Stimulated activated CD8-positive, alpha-beta memory T cell treated with anti-CD3 and anti-CD28 coated beads, Interleukin-7, amount 100 ng/mL, for 48 hours (primary cell): ENCODE measurements around the gene PIEZO1.

Experiments used
- DNase-seq, 2 donors: peaks; one replicate each; pipeline ENCODE4 v3.0.0-alpha.2; 2020; ENCODE audit warnings: low read depth in 1 of 2; ENCODE audit errors: extremely low read depth in 1 of 2

Gene PIEZO1

DNA sequence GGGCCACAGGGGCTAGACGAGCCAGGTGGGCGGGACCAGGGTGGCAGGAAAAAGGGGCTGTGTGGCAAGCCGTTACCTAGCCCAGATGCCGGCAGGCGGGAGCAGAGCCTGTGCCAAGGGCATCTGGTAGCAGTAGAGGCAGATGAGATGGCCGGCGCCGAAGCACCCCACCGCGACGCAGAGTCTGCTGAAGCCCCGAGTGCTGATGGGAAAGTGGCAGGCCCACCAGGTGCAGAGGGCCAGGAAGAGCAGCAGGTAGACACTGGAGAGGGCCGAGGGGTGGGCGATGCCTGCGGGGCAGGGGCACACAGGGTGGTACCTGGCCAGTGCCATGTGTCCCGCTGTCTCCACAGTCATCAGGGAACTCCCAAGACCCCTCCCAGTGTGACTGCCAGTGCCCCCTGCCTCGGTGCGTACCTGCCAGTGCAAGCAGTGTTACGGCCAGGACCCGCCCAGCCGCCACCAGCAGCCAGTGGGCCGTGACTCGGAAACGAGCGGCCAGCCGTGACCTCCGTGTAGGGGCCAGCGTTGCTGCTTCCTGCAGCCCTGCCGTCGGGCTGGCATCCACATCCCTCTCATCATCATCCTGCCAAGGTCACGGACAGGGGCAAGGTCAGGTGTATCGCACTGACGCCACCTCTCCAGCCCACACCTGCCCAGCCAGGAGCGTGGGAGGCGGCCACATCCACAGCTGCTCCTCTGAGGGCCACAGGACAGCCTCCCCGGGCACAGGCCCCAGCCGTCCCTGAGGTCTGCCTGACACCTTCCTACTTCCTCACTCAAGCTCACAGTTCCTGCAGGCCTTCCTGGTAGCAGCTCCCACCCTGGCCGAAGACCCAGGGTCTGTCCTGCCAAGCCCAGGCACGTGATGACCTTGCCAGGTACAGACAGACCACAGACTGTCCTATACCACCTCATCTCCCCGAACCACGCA is 46.6 kb downstream of the PIEZO1 start:
- no peak for DNase-seq

DNA sequence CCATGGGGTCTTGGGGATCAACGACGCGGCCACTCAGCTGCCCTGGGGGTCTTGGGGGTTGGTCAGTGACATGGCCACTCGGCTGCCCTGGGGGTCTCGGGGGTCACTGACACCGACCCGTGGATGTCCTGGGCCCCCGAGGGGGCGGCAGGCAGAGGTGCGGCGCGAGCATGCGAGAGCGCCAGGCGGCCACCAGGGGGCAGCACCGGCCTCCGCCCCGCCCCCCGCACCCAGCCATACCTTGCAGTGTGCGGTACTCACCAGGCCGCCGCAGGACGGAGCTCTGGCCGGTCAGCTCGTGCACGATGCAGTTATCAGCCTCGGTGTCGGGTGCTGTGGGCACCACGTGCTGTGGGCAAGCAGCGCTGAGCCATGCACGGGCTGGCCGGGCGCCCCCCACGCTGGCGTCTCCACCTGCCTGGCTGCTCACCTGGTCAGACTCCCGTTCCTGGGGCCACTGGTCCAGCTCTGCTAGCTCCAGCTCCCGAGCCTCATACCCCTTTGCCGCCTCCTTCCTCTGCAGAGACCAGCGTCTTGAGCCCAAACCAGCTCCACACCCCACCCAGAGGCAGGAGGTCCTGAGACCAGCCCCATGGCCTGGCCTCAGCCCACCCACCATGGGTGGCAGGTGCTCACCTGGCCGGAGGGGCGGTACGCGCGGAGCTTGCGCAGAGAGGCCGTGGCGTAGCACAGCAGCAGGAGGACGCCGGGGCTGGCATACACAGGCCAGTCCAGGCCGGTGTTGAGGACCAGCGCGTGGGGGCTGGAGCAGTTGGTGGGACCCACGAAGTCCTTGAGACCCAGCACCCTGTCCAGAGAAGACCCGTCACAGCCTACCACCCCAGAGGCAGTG is 47.5 kb downstream of the PIEZO1 start:
- peak; percentile 23 to 61 for DNase-seq

DNA sequence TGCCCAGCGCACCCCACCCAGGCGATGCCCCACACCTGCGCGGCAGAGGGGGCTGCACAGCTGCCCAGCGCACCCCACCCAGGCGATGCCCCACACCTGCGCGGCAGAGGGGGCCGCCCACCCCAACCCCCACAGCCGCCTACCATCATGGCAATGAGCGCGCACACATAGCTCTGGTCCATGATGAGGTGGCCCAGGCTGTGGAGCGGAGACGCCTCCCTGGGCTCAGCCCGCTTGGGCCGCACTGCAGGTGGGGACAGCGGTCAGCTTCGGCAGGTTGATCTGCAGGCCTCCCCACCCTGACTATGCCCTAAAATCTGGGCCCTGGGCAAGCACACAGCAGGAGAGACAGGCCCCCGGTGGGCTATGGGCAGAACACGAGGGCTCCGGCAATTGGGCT is 48.5 kb downstream of the PIEZO1 start:
- DNase-seq = no peak

DNA sequence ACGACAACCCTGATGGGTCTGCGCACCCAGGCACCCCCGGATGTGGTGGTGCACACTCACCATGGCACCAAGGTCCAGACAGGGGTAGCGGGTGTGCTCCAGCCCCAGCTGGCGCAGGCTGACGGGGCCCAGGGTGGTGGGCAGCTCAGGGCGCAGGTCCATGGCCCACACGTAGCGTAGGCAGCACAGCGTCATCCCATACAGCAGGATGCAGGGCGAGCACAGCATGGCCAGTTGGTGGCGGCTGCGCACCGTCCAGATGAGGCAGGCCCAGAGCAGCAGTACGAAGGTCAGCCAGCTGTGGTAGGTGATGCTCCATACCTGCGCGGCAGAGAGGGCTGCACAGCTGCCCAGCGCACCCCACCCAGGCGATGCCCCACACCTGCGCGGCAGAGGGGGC is 48.9 kb downstream of the PIEZO1 start:
- no peak for DNase-seq

DNA sequence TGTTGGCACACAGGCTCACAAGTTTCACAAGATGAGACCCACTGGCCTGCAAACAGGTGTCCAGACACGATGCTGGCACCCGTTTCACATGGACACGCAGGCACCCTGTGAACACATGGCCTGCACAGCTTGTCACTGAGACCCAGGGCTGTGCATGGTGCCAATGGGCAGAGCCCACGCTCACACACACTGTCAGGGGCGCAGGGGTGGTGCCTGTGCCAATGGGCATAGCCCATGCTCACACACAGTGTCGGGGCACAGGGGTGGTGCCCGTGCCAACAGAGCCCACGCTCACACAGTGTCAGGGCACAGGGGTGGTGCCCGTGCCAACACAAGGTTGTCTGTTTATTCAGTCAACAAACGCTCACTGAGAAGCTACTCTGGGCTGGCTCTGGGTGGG is 49.4 kb downstream of the PIEZO1 start:
- DNase-seq = no peak

DNA sequence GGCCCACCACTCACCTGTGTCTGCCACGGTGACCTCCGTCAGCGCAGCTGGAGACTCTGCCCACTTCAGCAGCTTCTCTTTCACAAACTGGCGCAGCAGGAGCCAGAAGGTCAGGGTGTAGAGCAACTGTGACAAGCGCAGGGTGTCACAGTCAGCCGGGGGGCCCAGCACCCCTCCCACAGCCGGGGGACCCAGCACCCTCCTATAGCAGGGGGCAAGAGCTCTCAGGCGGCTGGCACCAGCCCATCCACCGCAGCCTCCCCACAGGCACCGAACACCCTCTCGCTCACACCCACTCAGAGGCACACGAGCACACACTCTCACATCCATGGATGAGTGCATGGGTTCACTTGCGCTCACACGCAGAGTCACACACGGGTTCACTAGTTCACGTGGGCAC is 49.9 kb downstream of the PIEZO1 start:
- no peak for DNase-seq

DNA sequence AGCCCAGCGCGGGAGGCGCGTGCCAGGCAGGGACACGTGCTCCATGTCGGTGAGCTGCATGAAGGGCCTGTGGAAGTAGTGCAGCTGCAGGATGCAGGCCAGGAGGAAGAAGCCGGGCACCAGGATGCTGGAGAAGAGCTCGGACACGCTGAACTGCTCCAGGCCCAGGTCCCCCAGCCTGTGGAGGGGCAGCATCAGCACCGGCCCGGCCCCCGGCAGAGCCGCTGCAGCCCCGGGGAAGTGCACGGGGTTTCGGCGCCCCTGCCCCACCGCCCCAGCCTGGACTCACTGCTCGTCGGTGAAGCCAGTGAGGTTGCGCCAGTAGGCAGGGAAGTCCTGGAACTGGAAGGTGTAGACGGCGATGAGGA is 50.7 kb downstream of the PIEZO1 start:
- DNase-seq = no peak

DNA sequence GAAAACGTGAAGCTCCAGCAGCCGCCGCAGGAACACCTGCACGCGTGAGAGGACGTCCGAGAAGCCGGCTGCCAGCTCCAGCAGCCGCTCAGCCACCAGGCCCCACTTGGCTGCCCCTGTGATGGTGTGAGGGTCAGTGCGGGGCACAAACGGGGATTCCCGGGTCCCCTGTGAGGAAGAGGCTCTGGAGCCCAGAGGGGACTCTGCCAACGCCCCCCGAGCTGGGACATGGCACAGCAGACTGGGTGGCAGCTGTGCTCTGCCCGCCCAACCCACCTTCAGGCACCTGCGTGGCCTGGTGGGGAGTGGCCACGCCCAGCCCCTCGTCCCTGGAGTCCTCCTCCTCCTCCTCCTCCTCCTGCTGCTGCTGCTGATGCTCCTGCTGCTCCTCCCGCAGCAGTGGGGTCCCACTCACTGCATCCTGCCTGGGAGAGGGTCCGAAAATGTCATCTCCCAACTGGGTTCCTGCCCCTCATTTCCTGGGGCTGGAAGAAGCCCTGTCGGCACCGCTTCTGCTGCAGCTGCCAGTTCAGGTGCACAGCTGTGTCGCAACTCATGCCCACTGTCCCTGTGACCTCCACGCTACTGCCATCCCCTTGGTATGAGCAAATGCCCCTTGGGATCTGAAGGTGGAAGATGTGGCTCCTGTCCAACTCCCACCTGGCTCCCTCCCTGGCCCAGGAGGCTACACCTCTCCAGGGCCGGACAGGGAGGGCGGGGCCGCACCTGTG is 51.2 kb downstream of the PIEZO1 start:
- no peak for DNase-seq

DNA sequence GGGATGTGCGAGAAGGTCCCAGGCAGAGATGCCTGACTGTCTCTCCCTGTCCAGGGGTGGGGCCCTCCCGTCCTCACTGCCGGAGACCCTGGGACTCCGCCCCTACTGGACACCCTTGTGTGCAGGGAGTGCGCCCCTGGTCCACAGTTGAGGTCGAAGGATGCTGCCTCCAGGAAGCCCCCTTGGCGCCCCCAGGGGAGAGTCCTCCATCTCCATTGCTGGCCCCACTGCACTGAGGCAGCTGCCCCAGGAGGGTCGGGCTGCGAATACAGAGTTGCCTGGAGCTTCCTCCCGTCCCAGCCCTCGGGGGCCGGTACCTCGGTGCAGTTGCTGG is 52.1 kb downstream of the PIEZO1 start:
- DNase-seq = no peak

DNA sequence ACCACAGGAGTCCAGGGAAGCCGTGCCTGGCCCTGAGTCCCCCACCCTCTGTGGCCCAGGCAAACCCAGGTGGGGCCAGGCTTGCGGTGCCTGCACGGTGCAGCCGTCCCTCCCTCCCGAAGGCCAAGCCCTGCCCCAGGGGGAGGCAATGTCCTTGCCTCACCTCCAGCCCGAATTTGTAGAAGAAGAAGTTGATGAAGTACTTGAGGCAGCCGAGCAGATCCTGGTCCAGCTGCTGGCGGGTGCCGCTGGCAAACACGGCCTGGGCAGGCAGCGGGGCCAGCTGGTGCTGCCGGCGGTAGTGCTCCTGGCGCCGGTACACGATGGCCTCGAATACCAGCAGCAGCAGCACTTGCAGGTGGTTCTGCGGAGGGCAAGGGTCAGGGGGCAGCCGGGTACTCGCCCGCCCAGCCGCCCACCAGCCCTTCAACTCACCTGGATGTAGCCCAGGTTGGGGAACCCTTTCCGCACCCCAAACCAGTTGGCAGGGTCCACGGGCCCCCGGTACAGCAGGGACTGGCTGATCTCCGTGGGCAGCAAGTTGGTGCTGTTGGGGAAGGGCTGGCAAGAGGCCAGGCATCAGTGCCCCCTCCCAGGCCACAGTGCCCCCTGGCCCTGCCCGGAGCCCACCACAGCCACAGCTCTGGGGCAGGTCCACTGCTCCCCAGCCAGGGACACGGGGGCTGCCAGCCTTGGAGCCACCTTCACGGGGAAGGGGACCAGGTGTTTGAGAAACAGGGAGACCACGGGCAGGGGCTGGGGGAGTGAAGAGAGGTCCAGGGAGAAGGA is 52.7 kb downstream of the PIEZO1 start:
- DNase-seq = no peak

DNA sequence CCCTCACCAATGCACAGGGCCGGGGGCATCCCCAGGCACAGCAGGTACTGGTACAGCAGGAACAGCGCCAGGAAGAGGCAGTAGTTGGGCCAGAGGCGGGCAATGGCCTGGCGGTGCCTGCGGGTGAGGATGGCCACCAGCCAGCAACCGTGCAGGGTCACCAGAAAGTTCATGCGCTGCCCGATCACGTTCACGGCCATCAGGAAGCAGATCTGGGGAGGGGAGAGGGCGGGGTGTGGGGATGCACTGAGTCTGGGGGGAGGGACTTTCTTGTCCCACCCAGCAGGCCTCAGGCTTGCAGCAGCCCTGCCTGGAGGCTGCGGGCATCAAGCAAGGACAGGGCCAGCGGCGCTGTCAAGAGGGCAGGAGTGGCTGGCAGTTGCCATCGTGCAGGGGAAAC is 53.3 kb downstream of the PIEZO1 start:
- DNase-seq = no peak

DNA sequence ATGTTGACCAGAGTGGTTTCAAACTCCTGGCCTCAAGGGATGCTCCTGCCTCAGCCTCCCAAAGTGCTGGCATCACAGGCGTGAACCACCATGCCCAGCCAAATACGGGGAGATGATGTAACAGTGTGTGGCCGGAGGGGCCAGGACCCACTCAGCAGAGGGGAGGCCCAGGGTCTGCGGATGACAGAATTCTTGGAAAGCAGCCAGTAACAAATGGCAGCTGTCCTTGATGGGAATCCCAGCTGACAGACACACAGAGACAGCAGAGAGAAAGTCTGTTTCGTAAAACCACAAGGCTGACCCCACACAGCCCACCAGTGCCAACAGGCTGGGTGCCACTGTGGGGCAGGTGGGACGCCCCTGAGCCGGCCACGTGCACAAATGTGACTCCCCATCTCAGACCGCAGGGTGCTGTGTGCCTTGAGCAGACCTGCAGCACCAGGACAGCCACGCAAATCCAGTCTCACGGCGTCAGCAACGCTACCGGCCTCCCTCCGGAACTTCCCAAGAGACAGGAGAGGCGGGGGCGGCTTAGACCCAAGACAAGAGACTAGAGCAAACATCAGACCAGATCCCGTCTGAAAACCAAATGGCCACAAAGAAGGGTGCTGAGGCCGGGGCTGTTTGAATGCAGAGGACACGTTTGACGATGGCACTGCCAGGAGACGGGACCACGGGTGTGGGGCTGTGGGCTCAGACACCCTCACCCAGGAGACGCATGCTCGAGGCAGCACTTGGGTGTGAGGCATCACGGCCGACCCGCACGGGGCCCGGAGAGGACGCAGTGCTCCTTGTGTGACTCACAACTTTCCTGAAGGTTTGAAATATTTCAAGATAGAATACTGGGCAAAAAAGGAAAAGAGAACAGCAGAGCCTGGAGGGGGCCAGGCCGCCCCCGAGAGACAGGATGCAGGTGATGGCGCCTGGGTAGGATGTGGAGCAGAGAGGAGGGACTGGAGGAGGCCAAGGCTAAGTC is 54.1 kb downstream of the PIEZO1 start:
- no peak for DNase-seq

DNA sequence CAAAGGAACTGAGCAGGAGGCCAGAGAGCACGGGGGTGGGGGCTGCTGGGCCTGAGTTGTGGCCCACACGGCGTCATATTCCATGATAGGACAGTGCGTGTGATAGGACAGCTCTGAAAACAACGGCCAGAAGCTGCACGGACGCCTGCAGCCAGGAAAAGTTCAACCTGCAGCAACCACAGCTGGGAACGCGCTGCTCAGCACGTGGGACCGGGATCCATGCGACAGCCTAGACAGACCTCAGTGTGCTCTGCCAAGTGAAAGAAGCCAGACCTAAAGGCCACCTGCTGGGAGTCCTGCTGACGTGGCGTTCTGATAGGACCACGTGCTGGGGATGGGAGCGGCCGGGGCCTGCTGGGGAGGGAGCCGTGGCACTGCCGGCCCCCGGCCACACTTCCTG is 57.1 kb downstream of the PIEZO1 start:
- no peak for DNase-seq

DNA sequence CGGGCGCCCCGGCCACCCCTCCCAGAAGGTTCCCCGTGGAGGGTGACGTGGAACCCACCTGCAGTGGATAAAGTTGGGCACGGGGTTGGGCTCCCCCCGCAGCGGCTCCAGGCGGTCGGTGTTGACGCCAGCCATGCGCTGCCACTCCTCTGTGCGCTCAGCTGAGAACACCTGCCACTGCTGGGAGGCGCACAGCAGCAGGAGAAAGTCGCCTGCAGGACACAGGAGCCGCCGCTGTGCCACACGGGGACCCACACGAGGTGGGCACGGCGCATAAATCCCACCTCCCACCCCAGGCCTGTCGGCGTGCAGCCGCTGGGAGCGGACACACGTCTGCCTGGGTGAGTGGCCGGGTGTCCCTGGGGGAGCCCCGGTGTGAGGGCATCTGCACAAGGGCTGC is 58.0 kb downstream of the PIEZO1 start:
- no peak for DNase-seq

DNA sequence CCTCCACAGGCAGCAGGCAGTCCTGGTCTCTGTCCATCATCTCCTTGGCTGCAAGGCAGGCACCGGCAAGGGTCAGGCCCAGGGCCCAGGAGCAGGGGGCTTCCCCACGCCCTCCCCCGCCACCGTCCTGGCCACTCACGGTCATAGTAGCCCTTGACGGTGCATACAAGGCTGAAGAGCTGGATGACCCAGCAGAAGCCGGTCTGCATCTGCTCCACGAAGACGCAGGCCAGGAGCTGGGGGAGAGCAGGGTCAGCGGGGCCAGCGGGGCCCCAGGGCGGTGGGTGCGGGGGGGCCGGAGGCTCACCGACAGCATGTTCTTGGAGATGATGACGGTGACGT is 58.6 kb downstream of the PIEZO1 start:
- DNase-seq = no peak

DNA sequence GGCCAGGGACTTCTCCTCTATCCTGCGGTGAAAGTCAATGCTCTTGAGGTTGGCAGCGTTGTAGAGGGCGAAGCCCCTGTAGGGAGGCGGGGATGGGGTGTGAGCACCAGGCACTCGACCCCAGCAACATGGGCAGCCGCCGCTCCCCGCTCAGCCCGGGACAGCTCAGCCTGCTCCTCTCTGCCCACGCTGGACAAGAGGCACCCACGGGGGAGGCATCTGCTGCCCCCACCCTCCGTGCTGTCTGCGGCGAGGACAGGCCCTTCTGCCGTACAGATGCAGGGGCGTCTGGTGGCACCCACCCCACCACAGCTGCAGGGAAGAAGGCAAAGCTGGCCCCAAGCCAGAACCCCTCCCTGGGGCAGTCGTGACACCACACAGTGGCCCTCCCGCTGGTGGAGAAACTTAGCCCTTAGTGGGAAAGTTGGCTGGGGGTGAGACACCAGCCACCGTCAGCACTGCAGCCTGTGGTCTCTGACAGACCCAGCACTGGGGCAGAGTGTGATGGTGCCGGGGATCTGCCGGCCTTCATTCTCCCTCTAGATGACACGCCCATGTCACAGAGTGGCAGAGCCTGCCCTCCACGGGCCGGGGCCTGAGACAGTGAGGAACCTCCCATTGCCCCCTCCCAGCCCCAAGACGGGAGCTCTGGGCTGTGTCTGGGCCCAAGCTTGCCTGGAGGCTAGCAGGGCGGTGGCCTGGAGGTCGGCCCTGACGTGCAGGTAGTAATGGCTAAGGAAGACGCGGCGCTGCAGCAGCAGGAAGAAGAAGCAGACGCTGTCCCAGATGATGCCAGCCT is 59.2 kb downstream of the PIEZO1 start:
- DNase-seq = no peak

DNA sequence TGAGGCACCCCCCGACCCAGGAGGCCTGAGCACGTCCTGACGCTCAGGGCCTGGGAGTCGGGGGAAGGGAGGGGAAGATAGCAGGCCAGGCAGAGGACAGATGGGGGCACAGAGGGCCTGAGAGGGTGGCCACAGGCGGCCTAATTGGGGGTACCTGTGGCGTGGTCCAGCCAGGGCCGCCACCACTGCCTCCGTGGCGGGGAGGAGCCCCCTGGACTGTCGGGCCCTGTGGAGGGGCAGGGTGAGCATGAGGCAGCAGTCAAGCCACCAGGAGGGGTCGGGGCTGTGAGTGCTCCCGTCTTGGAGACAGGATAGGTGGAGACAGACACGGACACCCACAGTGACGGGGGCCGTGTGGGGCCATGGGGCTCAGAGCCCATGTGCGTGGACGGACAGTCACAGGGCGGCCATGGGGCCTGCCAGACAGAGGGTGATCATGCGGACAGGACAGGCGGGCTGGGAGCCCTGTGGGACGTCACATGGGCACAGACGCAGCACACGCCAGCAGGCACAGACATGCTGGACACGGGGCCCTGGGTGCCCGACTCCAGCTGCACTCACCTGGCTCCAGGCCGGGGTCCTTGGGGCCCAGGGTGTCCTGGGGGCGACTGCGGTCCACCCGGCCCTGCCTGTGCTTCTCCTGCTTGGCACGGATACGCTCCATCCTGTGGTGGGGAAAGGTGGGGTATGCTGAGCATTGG is 60.0 kb downstream of the PIEZO1 start:
- no peak for DNase-seq

DNA sequence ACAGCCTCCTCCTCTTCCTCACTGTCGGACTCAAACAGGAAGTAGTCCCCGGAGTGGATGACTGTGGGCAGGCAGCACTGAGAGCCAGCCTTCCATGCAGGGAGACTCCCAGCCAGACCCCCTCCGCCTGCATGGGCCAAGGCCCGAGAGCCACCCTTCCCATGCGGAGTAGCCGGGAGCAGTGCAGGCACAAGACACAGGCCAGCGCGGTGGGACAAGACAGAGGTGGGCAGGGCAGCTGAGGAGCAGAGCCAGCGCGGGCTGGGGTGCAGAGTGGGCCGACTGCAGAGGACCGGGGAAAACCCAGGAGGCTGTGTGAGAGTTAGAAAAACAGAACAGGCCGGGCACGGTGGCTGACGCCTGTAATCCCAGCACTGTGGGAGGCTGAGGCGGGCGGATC is 61.1 kb downstream of the PIEZO1 start:
- no peak for DNase-seq
